Inflammatory macrophage (primary cell): ENCODE data around the gene PSMA5.
"Not testable (repeated sequence)": the region's sequence is repeated elsewhere in the genome, so short reads cannot be mapped to it uniquely, and the experiment has no call there.

Source experiments
- DNase-seq, 2 donors: peaks; one replicate each; pipeline ENCODE4 v3.0.0-alpha.2; 2020 to 2022

Gene PSMA5

DNA sequence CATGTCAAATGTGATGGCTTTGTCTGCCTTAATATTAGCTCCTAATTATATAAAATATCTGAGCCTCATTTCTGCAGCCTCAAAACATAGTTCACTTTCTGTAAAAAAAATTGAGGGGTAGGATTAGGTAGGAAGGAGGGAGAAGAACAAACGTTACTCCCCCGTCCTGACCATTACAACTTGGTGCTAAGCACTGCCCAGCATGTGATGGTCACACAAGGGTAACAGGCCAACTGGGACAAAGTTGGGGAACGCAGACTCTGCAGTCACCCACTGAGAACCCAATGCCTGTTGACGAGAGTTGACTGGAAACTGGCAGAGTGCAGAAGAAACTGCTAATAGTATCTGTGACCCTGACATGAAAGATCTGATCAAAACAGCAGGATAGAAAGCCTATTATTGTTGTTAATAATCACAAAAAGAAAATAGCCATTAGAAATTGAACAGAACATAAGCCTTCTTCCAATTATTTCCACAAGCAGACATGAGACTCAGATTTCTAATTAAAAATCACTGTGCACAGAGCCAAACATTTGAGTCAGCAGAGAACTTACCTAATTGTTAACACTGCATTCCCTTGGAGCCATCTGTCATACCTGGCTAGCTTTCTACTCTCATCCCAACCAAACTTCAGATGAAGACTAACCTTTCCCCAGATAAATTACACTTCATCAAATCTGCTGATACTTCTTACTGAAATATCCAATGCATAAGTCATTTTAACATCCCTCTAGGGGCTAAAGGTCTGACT, 34.0 kb downstream of the PSMA5 start:
- DNase-seq = peak; percentile 80 to 89

DNA sequence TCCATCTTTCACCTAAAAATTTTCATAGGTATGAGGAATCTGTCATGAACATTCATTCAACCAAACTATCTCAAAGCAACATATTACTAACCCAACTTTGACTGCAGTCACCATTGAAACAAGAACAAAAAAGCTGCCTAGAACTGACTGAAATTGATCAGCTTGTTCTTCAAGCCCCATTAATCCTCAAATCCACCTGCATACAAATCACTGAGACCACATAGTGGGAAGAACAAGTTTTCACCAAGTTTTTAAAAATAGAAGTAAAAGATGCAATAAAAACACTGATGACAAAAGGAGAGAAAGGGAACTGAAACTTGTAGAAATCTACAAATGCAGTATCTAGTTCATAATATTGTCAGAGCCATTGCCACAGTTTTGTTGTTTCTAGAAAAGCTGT, 34.6 kb downstream of the PSMA5 start:
- DNase-seq = peak in 1 of 2 donors; percentile 63

DNA sequence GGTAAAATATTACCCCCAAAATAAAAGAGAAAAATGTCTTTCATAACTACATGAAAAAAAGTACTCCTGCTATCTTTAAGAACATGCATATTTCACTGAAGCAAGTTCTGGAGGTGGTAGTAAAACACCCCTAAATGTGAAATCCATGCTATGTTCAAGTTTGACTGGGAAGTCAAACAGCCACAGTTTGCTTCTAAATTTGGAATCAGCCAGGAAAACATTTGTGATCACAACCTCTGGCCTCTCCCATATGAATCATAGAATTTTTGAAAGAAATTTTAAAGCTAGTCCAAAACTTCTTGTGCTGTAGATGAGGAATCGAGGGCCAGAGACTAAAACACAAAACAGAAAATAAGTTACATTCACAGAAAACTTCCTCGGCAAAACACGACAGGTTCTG, 35.1 kb downstream of the PSMA5 start:
- peak in 1 of 2 donors; percentile 23 for DNase-seq

DNA sequence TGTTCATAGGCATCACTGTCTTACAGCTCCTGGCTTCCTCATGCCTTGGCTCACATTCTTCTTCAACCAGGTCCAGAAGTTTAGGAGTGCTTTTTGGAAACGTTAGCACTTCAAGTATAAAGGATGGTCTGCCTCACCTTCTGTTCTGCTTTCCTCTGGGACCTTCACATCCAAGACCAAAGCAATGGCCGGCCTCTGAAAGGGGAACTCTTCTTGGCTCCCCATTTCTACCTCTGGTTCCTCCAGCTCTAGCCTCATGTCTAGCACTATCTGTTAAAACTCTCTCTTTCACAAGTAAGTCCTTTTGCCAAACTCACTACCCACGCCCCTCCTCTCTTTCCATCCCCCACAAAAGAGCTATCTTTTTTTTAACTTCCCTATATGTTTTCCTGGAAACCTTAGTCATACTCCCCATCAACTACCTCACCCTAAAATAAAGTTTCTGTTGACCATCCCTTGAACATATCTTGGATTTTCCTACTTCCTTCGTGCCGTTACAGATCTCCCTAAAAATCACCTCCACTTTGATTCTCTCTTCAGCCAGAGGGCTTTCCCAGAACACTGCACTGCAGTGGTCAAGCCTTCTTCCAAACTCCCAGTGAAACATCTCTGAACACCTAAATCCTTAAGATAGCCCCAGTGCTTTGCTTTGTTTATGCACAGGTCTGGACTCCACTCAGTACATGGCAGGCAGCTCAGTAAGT, 36.5 kb downstream of the PSMA5 start:
- peak; percentile 87 to 93 for DNase-seq

DNA sequence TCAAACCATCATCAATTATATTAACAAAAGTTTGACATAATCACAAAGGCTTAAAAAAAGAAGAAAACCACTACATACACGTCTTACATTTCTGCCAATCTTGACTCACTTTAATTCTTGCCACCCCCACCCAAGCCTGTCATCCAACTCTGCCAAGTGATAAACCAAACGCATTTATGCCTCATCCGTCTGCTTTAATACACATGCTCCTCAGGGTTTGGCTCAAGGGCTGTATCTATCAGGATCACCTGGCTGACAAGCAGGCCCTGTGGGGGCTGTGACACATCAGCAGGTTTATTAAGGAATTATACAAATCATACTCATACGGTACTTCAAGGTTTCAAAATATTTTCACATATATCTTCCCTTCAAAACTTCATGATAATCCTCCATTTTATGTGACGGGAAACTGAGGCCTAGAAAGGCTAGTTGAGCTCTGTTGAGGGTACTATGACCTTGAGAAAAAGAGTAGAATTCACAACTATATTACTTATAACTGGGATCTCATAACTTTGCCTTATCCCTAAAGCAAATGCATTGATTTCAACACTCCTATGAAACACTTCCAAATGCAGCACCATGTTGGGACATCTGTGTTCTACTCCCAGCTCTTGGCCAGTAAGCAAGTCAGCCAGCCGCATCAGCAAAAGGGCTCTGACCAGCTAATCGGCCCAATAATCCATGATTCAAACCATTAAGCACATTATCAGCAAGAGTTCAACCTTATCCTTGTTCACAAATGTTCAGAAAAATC, 37.2 kb downstream of the PSMA5 start:
- peak; percentile 9 to 38 for DNase-seq

DNA sequence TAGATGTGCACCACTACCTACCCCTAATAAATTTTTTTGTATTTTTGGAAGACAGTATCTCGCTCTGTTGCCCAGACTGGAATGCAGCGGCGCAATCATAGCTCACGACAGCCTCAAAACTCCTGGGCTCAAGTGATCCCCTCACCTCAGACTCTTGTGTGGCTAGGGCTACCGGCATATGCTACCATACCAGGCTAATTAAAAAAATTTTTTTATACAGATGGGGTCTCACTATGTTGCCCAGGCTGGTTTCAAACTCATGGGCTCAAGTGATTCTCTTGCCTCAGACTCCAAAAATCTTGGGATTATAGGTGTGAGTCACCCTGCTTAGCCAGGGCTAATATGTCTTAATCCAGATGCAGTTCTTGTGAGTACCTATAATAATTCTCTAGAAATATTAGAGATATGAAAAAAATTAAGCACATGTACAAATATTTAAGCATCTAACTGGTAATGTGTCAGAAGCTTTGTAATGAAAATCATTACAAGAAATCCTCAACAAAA, 38.0 kb downstream of the PSMA5 start:
- no peak for DNase-seq

DNA sequence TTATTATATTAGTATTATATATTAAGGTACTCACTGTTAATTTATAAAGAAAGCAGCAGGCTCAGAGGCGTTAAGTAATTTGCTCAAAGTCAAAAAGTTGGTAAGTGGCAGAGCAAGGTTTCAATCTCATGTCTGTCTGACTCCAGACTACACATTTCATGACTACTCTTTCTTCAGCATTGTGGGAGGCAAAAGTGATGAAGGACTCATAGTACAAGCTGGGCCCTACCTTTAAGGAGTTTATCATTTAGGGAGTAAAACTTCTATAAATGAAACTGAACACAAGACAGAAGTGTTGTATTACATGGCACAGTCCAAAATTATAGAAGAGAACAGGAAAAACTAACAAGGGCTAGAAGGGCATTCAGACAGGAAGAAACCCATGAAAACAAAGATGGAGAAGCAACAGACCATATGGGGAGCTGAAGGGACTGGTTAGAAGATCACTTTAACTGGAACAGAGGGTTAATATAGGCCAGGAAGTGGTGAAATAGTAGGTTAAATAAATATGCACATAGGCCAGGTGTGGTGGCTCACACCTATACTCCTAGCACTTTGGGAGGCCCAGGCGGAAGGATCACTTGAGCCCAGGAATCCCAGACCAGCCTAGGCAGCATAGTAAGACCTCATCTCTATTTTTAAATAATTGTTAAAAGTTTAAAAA, 40.1 kb downstream of the PSMA5 start:
- DNase-seq = no peak

DNA sequence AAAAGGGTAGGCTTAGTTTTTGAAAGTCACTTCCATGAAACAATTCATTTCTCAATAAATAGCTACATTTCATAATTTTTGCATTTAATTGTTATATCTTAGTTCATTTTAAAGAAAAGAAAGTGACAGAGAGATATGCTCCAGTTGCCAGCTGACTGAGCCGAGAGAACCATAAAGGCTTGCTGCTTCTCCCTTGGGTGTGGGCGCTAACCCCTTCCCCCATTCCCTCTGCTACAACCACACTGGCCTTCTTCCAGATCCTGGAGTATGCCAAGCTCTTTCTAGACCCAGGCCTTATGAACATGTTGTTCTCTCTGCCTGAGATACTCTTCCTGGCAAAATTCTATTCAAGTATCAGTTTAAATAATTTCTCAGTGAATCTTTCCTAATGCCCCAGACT, 40.8 kb downstream of the PSMA5 start:
- no peak for DNase-seq

DNA sequence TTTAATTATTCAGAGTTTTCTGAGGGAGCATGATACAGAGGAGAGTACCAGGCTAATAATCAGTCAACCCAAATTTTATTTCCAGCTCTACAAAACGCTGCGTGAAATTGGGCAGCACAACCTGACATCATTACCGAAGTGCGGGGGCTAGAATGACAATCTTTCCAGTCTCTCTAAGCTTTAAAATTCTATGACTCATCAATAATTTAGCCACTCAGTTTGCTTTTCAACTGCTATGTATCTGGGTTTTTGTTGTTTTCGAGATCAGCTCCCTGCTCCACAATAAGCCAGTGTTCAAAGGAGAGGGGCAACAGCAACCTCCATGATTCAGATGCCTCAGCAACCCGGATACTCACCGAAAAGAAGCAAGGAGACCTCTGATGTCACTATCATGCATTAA, 42.4 kb downstream of the PSMA5 start:
- DNase-seq = no peak

DNA sequence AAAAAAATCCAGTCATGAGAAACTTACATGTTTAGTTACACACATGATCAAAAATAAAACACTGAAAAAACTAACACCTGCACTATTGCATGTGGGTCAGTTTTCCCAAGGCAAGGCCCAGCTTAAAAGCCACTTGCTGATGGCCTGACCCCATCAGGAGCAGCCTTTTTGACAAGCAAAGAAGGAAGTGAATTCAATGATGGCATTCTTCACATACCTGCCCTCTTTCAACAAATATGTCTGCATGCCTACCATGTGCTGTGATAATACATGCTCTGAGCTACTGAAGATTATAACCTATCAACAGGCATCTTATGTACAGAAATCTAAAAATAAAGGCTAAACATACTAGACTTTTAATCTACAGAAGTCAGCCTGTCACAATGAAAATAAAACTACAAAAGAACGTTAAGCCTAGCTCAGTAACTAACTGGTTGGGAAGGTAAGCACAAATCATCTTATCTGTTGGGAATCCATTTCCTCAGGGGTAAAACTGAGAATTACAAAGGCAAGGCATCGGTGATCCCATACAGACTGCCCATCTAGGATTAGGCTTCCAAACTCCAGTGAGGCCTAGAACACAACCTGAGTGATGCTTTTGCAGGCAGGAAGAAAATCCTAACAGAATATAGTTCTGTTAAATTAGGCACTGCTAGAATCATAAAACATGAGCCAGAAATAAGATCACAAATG, 43.0 kb downstream of the PSMA5 start:
- no peak for DNase-seq

DNA sequence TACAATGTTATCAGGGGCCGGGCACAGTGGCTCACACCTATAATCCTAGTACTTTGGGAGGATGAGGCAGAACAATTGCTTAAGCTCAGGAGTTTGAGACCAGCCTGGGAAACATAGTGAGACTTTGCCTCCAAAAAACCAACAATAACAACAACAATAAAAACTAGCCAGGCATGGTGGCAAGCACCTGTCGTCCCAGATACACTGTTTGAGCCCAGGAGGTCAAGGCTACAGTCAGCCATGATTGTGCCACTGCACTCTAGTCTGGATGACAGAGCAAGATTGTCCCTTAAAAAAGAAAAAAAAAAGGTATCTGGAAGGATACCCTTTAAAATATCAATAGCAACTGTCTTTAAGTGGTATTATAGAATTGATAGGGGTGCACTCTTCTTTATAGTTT, 44.7 kb downstream of the PSMA5 start:
- no peak for DNase-seq

DNA sequence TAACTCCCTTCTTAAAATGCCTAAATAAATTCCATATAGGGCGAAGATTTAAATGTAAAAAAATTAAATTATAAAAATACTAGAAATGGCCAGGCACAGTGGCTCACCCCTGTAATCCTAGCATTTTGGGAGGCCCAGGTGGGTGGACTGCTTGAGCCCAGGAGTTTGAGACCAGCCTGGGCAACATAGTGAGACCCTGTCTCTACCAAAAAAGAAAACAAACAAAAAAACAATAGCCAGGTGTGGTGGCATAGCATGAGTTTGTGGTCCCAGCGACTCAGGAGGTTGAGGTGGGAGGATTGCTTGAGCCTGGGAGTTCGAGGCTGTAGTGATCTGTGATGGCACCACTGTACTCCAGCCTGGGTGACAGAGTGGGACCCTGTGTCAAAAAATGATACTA, 46.3 kb downstream of the PSMA5 start:
- DNase-seq = no peak

DNA sequence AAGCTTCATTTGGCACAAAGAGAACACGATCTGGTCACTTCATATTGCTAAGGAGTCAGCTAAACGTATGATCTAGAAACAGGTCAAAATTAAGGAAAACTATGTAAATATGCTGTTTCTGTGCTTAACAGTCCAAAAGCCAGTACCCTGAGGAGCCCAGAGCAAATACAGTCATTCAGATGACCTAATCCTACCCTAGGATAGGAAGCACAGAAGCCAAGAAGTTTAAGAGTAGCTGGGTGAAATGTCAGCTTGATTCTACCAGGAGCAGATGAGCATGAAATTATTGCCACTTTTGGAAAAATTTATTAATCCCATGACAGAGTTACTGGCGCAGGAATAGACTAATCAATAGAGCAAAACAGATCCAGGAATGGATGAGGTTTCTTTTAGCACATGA, 46.8 kb downstream of the PSMA5 start:
- no peak for DNase-seq

DNA sequence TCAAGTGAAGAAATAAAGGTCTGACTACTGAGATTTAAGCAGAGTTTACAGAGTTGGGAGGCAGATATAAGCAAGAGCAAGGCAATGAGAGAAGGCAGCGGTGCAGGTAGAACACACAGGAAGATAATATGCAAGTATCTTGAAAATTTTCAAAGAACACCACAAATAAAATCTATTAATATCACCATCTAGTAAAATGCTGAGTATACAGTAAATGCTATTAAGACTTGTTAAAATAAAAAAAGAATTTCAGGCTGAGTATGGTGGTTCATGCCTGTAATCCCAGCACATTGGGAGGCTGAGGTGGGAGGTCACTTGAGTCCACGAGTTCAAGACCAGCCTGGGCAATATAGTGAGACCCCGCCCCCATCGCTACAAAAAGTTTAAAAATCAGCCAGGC, 48.5 kb downstream of the PSMA5 start:
- no peak for DNase-seq

DNA sequence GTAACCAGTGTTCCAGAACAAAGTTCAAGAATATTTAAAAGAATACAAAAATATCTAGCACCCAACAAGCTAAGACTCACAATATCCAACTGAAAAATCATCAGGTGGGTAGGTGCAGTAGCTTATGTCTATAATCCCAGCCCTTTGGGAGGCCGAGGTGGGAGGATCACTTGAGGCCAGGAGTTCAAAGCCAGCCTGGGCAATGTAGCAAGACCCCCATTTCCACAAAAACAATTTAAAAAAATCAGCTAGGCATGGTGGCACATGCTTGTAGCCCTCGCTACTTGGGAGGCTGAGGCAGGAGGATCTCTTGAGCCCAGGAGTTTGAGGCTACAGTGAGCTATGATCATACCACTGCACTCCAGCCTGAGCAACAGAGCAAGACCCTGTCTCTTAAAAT, 52.6 kb downstream of the PSMA5 start:
- DNase-seq = not testable (repeated sequence)

DNA sequence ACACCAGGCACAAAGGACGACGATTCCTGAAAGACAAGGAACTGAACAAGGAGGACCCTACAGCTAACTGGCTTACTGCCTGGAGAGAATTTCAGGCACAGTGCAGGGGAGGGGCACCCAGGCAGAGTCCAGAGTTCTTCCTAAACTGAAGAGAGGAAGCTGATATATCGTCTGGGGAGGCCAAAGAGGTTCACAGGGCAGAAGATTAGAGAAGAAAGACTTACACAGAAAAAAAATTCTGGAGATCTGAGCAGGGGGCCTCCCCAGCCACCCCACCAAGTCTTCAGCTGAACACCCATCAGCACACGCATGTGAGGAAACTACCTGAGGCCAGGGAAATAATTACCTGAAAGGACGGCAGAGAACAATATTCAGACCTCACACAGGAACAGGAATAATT, 53.1 kb downstream of the PSMA5 start:
- DNase-seq = peak in 1 of 2 donors; percentile 38

DNA sequence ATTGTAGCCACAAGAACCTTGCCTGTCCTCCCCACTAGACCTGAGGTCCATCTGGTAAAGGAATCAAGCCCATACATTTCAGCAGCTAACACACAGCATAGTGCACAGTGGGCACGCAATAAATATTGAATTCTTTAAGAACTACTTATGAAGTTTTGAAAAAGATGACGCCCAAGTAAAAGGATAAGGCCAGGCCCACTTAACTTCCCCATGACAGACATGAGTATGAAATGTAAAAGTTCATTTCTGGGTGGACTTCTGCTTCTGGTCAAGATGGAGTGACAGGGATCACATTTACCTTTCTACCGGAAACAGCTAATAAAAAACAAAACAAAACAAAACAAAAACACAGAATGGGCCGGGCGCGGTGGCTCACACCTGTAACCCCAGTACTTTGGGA, 54.0 kb downstream of the PSMA5 start:
- peak; percentile 59 for DNase-seq

DNA sequence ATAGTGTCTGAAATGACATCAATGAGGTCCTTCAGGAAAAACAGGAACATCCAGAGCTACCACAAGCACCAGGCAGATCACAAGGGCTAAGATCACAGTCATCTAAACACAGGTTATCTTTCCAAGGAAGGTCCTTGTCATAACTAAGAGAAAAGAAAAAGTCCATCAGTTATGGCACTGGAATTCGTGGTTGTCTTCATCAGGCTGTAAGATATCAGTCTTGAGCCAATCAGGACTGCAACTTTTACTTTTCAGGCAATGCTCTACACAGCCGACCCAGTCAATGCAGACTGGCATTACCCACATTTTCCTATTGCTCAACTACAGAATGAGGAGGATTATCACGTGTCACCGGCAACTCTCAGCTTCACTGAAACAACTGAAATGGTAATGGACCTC, 54.9 kb downstream of the PSMA5 start:
- DNase-seq = peak; percentile 80 to 86

DNA sequence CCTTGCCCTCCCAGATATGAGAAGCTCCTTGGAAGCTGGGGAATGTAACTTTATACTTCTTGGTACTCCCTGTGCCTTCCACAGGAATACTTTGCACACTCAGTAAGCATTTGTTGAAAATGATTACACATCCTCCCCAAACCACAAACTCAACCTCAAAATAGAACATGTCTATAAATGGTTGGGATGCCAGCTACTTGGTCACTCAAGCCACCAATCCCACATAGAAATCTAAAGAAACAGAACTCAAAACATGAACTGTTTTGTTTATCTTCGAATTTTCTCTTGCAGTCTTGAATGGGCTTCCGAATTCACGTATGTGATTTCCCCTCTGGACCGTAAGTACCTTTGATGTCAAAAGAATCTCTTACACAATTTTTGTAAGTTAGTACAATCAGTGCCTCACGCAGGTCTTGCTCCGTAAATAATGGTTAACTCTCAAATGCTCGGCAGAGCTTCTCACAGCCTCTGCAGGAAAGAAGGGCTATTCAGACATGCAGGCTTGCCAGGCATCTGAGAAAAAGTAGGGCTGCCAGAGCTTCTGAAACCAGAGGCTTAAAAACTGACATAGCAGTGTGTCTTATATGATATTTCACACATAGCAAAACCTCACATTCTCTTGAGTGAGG, 55.4 kb downstream of the PSMA5 start:
- peak; percentile 53 to 64 for DNase-seq

DNA sequence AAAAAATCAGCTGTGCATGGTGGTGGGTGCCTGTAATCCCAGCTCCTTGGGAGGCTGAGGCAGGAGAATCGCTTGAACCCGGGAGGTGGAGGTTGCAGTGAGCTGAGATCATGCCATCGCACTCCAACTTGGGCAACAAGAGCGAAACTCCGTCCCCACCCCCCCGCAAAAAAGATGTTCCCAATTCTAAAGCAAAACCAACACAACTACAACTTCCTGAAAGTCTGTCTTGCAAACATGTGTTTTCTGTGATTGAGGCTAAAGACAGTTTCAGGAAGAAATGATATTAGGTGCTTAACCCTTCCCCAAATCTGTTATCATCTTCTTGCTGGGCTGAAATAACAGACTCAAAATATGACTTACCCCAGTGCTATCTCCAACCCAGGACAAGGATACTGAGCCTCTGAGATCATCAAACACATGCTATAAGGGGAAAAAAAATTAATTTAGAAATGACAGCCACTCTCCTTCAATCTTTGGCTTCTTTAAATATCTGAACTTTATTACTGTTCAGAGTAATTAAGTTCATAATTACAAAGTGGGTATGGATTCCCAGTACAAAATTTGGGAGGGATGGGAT, 57.0 kb downstream of the PSMA5 start:
- peak; percentile 79 to 85 for DNase-seq

DNA sequence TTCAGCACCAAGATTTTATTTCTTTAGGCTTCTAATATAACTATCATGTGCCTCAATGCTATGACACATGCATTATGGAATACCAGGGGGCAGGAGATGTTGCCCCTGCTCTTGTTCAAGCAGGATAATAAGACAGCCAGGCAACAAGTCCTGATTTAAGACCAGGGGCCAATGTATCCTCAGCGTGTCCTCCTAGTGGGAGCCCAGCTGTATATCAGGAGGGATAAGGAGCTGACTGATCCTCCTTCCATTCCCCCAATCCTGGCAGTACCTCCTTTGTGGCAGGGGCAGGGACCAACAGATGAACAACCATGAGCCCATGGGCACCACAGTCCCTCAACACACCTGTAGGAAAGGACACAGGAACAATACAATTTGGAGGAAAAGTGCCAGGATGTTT, 57.8 kb downstream of the PSMA5 start:
- no peak for DNase-seq
